Gastroesophageal sphincter (tissue), 4 donors: Measurements from ENCODE around the gene PSD2. TPM values are rescaled to one million over a fixed set of nuclear protein-coding genes. Genes with fewer than 3 reads are reported as not detected.
A peak's percentile ranks its signal among the peaks of the same experiment; 100 is the strongest.

Experiments used
- ATAC-seq: fragments of 150-250 bp; one replicate; pipeline ENCODE4 v1.9.1; 2016; ENCODE audit warnings: mild to moderate bottlenecking, moderate library complexity
- H3K27ac ChIP-seq, 4 donors: fragments of 200-600 bp; sonication (generic) in 3 of 4; 1 replicate in 3 of 4; 2 replicates in 1 of 4; pipeline ENCODE4 v1.5.1; 2016 to 2019
- H3K27me3 ChIP-seq: fragments of 200-600 bp; sonication (generic); one replicate; pipeline ENCODE4 v1.5.1; 2019
- H3K36me3 ChIP-seq, 2 donors: fragments of 200-600 bp; sonication (generic); one replicate each; pipeline ENCODE4 v1.5.1; 2019; ENCODE audit warnings: control low read depth in 1 of 2
- H3K4me1 ChIP-seq, 3 donors: fragments of 200-600 bp; sonication (generic); 1 replicate in 2 of 3; 2 replicates in 1 of 3; pipeline ENCODE4 v1.5.1; 2016 to 2019; ENCODE audit warnings: control low read depth in 2 of 3
- H3K4me3 ChIP-seq, 2 donors: fragments of 200-600 bp; sonication (generic); one replicate each; pipeline ENCODE4 v1.5.1; 2019; ENCODE audit warnings: mild to moderate bottlenecking in 1 of 2, moderate library complexity in 1 of 2
- H3K9me3 ChIP-seq, 3 donors: fragments of 200-600 bp; sonication (generic); one replicate each; pipeline ENCODE4 v1.5.1; 2017 to 2019; ENCODE audit warnings: control low read depth in 2 of 3
- EP300 ChIP-seq: sonication (generic); formaldehyde crosslinking; IDR thresholded peaks from one replicate; pipeline ENCODE4 v1.6.1; 2017; ENCODE audit warnings: antibody characterized with exemption, mild to moderate bottlenecking
- POLR2A ChIP-seq, 2 donors: fragments of 450-650 bp; IDR thresholded peaks; one replicate each; pipeline ENCODE4 v1.6.1; 2017; ENCODE audit warnings: antibody characterized with exemption in 2 of 2, mild to moderate bottlenecking in 2 of 2, moderate library complexity in 1 of 2
- POLR2AphosphoS5 ChIP-seq: sonication (generic); formaldehyde crosslinking; IDR thresholded peaks from one replicate; pipeline ENCODE4 v1.6.1; 2017; ENCODE audit warnings: antibody characterized with exemption
- WGBS, 2 donors: methylation state at CpG; one replicate each; pipeline ENCODE4 v1.1.5; 2018; ENCODE audit warnings: low coverage in 1 of 2; 5-methylcytosine and 5-hydroxymethylcytosine counted together
- total RNA-seq, 4 donors: library from RNA; depleted of rRNA; stranded (reverse); fragments of >200 nt; gene quantifications; one replicate each; pipeline ENCODE4 v1.1.0, GENCODE V29; 2016
- TF ChIP-seq, protein P1 (sequence below), 4 experiments: fragments of 200-600 bp in 2 of 4; fragments of 450-650 bp in 2 of 4; sonication (generic) in 1 of 4; IDR thresholded peaks; one replicate each; pipeline ENCODE4 v1.5.1; 2017 to 2019; ENCODE audit warnings: antibody characterized with exemption in 4 of 4, mild to moderate bottlenecking in 2 of 4, moderate library complexity in 2 of 4

The PSD2 gene
- total RNA-seq, 4 donors from 2014 or later: 0.13 to 0.16 TPM; not detected in 2

DNA sequence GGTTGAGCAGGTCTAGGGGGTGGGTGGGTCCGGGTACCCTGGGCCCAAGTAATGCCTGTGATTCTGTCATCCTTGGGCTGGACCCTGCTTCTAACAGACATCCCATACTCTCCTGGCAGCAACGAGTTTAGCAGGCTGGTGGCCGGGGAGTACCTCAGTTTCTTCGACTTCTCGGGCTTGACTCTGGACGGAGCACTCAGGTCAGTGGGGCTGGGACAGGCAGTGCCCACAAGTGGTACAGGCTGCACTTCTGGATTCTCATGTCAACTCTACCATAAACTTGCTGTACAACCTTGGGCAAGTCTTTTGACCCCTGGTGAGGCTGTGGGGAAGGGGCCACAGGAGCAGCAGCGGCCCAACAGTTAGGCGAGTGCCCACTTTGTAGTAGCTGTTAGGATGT is 21.8 kb downstream of the PSD2 start:
- Histone ChIP-seq H3K27ac (no peak overlapping the region), H3K9me3 (peaks cover 0 to 13% (median 0%) of the 10 kb centered on the region in 3 donors), H3K4me1 (no peaks in the 10 kb centered on the region), H3K4me3 (no peak overlapping the region), H3K36me3 (no peaks in the 10 kb centered on the region), H3K27me3 (peaks cover 4% of the 10 kb centered on the region)
- TF ChIP-seq, protein P1, sequence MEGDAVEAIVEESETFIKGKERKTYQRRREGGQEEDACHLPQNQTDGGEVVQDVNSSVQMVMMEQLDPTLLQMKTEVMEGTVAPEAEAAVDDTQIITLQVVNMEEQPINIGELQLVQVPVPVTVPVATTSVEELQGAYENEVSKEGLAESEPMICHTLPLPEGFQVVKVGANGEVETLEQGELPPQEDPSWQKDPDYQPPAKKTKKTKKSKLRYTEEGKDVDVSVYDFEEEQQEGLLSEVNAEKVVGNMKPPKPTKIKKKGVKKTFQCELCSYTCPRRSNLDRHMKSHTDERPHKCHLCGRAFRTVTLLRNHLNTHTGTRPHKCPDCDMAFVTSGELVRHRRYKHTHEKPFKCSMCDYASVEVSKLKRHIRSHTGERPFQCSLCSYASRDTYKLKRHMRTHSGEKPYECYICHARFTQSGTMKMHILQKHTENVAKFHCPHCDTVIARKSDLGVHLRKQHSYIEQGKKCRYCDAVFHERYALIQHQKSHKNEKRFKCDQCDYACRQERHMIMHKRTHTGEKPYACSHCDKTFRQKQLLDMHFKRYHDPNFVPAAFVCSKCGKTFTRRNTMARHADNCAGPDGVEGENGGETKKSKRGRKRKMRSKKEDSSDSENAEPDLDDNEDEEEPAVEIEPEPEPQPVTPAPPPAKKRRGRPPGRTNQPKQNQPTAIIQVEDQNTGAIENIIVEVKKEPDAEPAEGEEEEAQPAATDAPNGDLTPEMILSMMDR (IDR thresholded peaks at IDR 0.05): no peak
- no peak for TF ChIP-seq EP300
- TF ChIP-seq POLR2AphosphoS5: no peak
- no peak for TF ChIP-seq POLR2A (IDR thresholded peaks at IDR 0.05)
- no peak for ATAC-seq
- no CpG with 5 or more reads among the region's 8 CpGs for WGBS, 2 donors

DNA sequence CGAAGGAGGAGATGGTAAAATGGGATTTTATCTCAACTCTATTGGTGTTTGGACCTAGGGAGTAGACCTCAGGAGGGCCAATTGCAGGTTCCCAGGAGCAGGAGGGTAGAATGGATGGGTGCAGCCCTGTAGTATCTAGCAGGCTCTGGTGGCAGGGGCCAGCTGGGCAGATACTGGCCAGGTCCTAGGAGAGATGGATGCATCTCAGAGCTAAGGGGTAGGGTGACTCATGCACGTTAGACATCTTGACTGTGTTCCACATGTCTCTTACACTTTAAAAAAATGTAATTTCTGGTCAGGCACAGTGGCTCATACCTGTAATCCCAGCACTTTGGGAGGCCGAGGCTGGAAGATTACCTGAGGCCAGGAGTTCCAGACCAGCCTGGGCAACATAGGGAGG is 22.4 kb downstream of the PSD2 start:
- H3K4me1 ChIP-seq: no peaks in the 10 kb centered on the region
- peaks cover 0 to 13% (median 0%) of the 10 kb centered on the region in 3 donors for H3K9me3 ChIP-seq
- H3K36me3 ChIP-seq: no peaks in the 10 kb centered on the region
- no peak for ATAC-seq
- no peak overlapping the region for H3K4me3 ChIP-seq
- H3K27me3 ChIP-seq: peaks cover 4% of the 10 kb centered on the region
- no peak overlapping the region for H3K27ac ChIP-seq
- TF ChIP-seq EP300 (no peak), POLR2A (IDR thresholded peaks at IDR 0.05) (no peak), POLR2AphosphoS5 (no peak)
- TF ChIP-seq, protein P1 (IDR thresholded peaks at IDR 0.05): no peak
- 80 to 83% methylated on average over 1 of the region's 3 CpGs for WGBS, 2 donors

DNA sequence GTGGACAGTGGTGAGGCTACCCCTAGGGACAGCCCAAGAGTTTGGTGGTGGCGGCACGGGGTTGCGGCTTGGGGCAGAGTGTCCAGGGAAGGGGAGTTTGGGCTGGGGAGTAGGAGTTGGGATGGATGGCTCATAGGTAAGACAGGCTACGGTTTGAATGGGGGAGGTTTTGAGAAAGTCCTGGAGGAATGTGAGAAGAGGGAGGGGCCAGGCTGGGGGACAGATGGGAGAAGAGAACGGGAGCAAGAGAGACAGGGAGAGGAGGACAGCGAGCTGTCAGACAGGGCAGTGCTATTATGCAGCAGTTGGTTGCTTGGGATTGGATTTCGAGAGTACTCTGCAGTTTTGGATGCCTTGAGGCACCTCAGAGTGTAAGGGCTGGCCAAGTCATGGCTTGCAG is 24.5 kb downstream of the PSD2 start:
- peaks cover 0 to 13% (median 0%) of the 10 kb centered on the region in 3 donors for H3K9me3 ChIP-seq
- peaks cover 4% of the 10 kb centered on the region for H3K27me3 ChIP-seq
- no peak overlapping the region for H3K27ac ChIP-seq
- no peaks in the 10 kb centered on the region for H3K4me1 ChIP-seq
- H3K4me3 ChIP-seq: no peak overlapping the region
- no peaks in the 10 kb centered on the region for H3K36me3 ChIP-seq
- ATAC-seq: no peak
- WGBS, 2 donors: 43 to 53% methylated on average over 5 to 7 of the region's 7 CpGs
- TF ChIP-seq, protein P1 (IDR thresholded peaks at IDR 0.05): no peak
- no peak for TF ChIP-seq POLR2AphosphoS5
- TF ChIP-seq POLR2A (IDR thresholded peaks at IDR 0.05): no peak
- no peak for TF ChIP-seq EP300

DNA sequence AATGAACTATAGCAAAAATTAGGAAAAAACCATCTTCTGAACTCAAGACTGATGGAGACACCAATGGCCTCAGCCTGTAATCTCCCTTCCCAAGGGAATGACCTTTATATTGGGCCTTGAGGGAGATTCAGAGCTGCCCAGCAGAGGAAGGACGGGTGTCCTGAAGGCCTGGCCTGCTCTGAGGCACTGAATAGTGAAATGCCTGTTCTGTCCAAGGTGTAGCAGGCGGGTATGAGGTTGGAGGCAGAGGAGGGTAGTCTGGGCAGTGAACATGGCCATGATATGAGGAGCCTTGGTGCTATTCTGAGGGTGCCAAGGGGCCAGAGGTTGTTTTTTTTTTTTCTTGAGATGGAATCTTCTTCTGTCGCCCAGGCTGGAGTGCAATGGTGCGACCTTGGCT is 25.0 kb downstream of the PSD2 start:
- H3K4me3 ChIP-seq: no peak overlapping the region
- ATAC-seq: no peak
- peaks cover 0 to 13% (median 0%) of the 10 kb centered on the region in 3 donors for H3K9me3 ChIP-seq
- peaks cover 4% of the 10 kb centered on the region for H3K27me3 ChIP-seq
- H3K36me3 ChIP-seq: no peaks in the 10 kb centered on the region
- no peak for TF ChIP-seq EP300
- TF ChIP-seq, protein P1 (IDR thresholded peaks at IDR 0.05): no peak
- TF ChIP-seq POLR2A (IDR thresholded peaks at IDR 0.05): no peak
- TF ChIP-seq POLR2AphosphoS5: no peak
- H3K27ac ChIP-seq: no peak overlapping the region
- WGBS, 2 donors: 60 to 80% methylated on average over 1 of the region's 4 CpGs
- no peaks in the 10 kb centered on the region for H3K4me1 ChIP-seq

DNA sequence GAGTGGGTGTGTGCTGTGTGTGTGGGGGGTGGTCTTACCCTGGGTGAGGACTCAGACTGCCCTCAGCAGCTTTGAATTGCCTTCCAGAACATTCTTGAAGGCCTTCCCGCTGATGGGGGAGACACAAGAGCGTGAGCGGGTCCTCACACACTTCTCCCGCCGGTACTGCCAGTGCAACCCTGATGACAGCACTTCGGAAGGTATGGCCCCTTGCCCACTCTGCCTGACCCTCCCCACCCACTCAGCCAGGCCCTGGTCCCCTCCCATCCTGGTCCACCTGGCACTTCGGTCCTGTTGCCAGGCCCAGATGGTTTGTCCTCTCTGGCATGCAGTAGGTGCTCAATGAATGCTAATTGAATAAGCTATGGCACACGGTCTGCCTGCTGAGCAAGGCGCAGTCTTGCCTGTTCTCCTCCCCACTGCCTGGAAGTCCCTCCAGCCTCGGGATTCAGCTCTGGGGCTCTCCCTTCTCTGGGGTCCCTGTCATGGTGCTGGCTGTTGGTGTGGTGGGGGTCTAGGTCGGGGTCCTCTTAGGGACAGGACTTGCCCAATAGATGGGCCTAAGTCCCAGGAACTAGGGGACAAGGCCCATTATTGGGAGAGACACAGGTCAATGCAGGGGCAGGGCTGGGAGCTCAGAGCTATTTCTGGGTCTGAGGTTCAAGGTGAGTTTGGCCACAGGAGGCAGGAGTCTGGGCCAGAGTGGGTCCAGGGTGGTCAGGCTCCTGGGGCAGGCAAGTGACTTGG is 26.4 kb downstream of the PSD2 start:
- H3K27ac ChIP-seq: no peak overlapping the region
- no peak for TF ChIP-seq EP300
- TF ChIP-seq, protein P1 (IDR thresholded peaks at IDR 0.05): no peak
- no peak for TF ChIP-seq POLR2AphosphoS5
- no peak for TF ChIP-seq POLR2A (IDR thresholded peaks at IDR 0.05)
- H3K27me3 ChIP-seq: peaks cover 4% of the 10 kb centered on the region
- WGBS, 2 donors: no CpG with 5 or more reads among the region's 11 CpGs
- H3K4me3 ChIP-seq: no peak overlapping the region
- no peaks in the 10 kb centered on the region for H3K4me1 ChIP-seq
- peak; percentile 20 for ATAC-seq
- peaks cover 0 to 13% (median 0%) of the 10 kb centered on the region in 3 donors for H3K9me3 ChIP-seq
- H3K36me3 ChIP-seq: no peaks in the 10 kb centered on the region
